ENCODE results near the gene TMEM38B.

The TMEM38B gene, protein sequence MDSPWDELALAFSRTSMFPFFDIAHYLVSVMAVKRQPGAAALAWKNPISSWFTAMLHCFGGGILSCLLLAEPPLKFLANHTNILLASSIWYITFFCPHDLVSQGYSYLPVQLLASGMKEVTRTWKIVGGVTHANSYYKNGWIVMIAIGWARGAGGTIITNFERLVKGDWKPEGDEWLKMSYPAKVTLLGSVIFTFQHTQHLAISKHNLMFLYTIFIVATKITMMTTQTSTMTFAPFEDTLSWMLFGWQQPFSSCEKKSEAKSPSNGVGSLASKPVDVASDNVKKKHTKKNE

DNA sequence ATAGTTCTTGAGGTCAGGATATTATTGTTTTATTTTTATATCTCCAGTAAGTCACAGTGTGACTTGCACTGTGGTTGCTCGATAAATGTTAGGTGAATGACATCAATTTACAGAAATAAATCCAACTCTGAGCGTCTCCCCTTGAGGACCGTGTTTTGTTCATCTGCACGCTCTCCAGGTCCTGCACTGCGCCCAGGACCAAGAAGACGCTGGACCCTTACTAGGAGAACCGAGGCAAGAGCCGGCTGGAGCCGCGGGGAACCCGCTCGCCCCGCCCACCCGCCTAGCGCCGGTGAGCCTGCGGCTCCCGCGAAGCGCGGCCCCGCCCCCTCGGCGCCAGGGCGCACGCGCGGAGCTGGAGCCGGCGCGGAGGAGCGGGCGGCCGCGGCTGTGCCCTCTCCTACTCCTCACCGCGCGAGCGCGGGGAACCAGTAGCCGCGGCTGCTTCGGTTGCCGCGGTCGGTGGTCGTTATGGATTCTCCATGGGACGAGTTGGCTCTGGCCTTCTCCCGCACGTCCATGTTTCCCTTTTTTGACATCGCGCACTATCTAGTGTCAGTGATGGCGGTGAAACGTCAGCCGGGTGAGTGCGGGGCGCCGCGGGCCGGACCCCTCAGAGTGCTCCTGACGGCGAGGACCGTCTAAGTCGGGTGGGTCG lies at the start of gene TMEM38B:
TMEM38B (plus strand) TSS at position 352 of the 658 bp plus-strand sequence; CDS start at position 472, 120 bp downstream.
- Mint-ChIP-seq H3K36me3 (peaks cover 3% of the 10 kb centered on the region in 2 donors), H3K27ac (peak within 1 kb of the TSS; percentile 91), H3K4me1 (peaks cover 16 to 28% of the 10 kb centered on the region in 2 donors), H3K4me3 (peak within 1 kb of the TSS; percentile 74 to 75), H3K9me3 (no peaks in the 10 kb centered on the region), H3K27me3 (peaks cover 0 to 11% of the 10 kb centered on the region in 2 donors)
- ATAC-seq (replicated peaks): peak; percentile 80 to 83
- DNase-seq: peak; percentile 72

DNA sequence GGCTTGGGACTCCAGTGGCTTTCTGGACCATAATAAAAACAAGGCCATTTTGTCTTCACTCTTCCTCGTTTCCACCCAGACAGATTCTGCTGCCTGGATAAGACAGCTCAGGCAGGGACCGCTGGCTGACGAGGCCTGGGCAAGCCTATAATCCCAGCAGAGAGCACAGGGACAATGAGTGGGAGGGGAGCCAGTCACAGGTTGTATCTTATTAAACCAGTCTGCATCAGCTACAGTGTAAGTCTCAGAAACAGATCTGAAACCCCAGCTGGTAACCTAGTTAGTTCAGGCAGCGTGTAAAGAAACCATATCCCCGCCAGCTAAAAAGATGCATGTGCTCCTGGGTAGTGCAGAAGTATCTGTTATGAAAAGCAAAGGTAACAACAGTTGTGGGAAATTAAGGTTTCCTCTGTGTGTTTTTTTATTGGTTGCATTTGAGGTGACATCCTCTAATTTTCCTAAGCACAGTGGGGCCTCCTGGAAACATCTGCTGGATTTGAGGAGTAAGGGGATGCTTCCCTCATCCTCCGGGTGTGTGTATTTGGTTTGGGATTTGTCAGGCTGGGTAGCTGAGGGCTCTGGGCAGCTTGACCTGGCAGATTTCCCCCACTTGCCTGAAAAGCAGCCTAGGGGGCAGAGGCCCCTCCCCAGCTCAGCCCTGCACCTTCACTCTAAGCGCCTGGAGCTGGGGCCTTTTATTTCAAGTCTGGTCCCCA lies 47.3 kb upstream of the TMEM38B start:
- H3K27me3 Mint-ChIP-seq: no peaks in the 10 kb centered on the region
- no peaks in the 10 kb centered on the region for H3K4me1 Mint-ChIP-seq

DNA sequence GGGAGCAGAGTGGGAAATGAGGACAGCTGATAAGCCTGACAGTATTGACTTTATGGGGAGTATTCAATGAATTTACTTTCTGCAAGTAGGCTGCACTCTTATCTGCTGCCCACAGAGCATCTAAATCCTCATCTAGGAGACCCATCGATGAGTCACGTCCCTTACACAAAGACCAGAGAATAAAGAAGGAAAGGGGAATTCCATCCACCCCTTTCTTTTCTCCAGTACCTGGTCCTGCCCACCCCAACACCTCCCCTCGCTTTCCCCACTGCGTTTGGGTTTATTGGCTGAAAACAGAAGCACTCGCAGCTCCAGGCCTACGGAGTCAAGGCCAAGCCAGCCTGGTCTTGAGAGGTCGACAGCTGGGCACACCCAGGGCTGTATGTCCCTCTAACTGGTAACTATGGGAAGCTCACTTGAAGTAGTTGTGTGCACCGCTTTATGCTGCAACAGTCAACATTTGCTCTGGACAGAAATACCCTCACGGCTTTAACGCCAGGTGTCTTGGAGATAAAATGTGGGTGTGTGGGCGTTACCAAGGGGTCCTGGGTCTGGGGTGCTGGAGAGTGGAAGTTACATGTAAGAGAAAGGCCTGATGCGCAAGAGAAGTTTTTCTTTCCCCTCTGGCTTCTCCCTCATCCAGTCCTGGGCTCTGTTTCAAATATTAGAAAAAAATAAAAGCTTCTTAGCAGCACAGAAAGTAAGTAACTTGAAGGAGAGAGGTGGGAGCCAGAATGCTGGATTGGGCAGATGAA lies 46.6 kb upstream of the TMEM38B start:
- DNase-seq: no peak
- Mint-ChIP-seq H3K36me3 (peaks cover 2 to 7% of the 10 kb centered on the region in 2 donors), H3K27ac (no peak overlapping the region), H3K4me1 (no peaks in the 10 kb centered on the region), H3K4me3 (no peak overlapping the region), H3K27me3 (no peaks in the 10 kb centered on the region), H3K9me3 (no peaks in the 10 kb centered on the region)
- no peak for ATAC-seq (replicated peaks)

More for the DNA sequence above, 47.3 kb upstream of the TMEM38B start:
- H3K9me3 Mint-ChIP-seq: no peaks in the 10 kb centered on the region
- ATAC-seq (replicated peaks): no peak
- no peak for DNase-seq
- no peak overlapping the region for H3K27ac Mint-ChIP-seq
- H3K4me3 Mint-ChIP-seq: no peak overlapping the region
- peaks cover 4 to 8% of the 10 kb centered on the region in 2 donors for H3K36me3 Mint-ChIP-seq

DNA sequence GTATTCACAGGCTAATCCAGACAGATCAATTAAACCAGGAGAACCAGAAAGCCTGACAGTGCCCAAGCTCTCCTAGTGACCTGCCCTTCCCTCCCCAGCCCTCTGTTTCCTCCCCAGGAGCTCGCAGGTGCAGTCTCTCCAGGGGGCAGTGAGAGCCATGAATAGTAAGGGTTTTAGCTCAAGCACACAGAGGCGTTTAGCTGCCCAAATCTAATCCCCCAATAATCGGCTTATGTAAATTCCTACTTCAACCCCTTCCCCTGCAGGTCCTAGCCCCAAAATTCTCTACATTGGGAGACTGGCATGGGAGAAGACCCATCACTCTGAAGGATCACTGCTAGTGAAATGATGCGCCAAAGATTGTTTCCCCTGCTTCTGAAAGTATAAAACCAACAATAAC lies 42.5 kb upstream of the TMEM38B start:
- H3K4me3 Mint-ChIP-seq: no peak overlapping the region
- H3K27ac Mint-ChIP-seq: no peak overlapping the region
- H3K27me3 Mint-ChIP-seq: peaks cover 6 to 9% of the 10 kb centered on the region in 2 donors
- H3K36me3 Mint-ChIP-seq: peaks cover 0 to 1% of the 10 kb centered on the region in 2 donors
- H3K4me1 Mint-ChIP-seq: peaks cover 6 to 7% of the 10 kb centered on the region in 2 donors
- ATAC-seq (replicated peaks) (no peak), DNase-seq (no peak)
- H3K9me3 Mint-ChIP-seq: no peaks in the 10 kb centered on the region

DNA sequence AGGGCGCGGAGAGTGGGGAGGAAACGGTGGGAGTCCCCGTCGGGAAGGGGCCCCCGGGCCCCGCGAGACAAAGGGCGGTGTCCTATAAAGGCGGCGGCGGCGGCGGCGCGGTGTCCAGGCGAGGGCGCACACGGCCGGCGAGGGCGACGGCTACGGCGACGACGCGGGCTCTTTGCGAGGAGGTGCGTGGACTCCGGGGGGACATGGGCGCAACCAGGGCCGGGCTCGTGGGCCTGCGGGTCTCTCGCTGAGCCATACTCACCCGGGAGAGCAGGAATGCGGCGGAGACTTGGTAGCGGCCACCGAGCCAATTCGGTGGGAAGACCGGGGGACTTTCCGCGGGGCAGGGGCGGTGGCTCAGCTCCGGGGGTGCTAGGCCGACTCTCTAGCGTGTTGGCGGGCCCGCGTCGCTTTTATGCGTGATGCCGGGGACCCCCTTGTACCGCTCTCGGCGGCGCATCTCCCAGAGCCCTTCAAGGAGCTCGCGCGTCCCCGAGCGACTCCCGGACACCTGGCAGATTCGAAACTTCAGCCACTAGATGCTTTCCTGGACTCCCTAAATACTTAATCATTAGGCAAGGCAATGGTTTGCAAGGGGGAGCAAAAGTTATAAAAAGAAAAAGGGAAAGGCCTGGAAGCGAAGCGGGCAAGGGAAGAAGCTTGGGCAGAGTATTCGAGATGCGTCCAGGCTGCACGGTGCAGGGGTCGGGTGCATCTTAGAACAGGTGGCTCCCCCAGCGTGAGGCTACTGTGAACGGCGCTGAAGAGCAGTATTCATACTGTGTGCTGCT lies 38.0 kb upstream of the TMEM38B start:
- ATAC-seq (replicated peaks) (peak; percentile 82 to 88), DNase-seq (peak; percentile 4)

DNA sequence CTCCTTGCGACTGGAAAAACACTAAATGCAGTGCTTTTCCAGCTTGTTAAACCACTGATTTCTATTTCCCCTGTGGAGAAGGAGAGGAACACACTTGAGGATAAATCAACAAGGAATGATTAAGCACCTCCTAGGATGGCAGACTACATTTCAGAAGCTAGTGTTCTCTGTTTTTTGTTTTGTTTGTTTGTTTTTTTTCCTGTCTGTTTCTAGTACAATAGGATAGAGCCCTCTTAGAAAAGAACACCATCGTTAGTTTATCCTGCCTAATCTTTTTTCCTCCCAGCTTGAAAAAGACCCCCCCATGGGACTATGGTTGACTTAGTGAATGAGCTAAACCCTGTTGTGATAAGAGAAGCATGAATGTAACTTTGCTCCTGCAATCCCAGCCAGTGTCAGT lies 36.0 kb upstream of the TMEM38B start:
- Mint-ChIP-seq H3K9me3 (no peaks in the 10 kb centered on the region), H3K27me3 (peaks cover 19 to 21% of the 10 kb centered on the region in 2 donors), H3K4me3 (no peak overlapping the region), H3K4me1 (peaks cover 26 to 34% of the 10 kb centered on the region in 2 donors), H3K27ac (peak overlapping the region; percentile 34), H3K36me3 (peaks cover 3% of the 10 kb centered on the region in 2 donors)
- ATAC-seq (replicated peaks) (no peak), DNase-seq (no peak)

More for the DNA sequence above, 38.0 kb upstream of the TMEM38B start:
- H3K36me3 Mint-ChIP-seq: peaks cover 3% of the 10 kb centered on the region in 2 donors
- H3K4me3 Mint-ChIP-seq: peak overlapping the region; percentile 86 to 91
- peaks cover 19 to 21% of the 10 kb centered on the region in 2 donors for H3K27me3 Mint-ChIP-seq
- peak overlapping the region; percentile 37 for H3K27ac Mint-ChIP-seq
- no peaks in the 10 kb centered on the region for H3K9me3 Mint-ChIP-seq
- H3K4me1 Mint-ChIP-seq: peaks cover 17 to 18% of the 10 kb centered on the region in 2 donors

DNA sequence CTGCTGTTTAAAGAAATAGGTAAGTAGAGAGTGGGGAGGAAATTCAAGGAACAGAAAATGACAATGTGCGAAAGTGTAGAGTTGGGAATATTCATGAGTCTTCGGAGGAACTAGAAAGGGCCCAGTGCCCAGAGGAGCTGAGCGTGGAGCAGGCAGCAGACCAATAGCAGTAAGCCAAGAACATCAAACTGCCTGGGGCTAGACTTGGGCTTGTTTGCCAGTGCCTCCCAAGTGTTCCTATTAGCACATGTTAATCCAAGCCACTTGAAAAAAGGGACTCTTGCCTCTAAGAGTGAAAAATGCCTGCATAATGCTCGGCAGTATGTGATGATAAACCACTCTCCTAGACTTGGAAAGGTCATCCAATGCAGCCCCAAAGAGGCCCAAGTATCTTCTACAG lies 33.3 kb upstream of the TMEM38B start:
- Mint-ChIP-seq H3K27me3 (peaks cover 17 to 19% of the 10 kb centered on the region in 2 donors), H3K4me1 (peaks cover 25 to 34% of the 10 kb centered on the region in 2 donors), H3K9me3 (no peaks in the 10 kb centered on the region), H3K27ac (no peak overlapping the region), H3K36me3 (peaks cover 3% of the 10 kb centered on the region in 2 donors), H3K4me3 (no peak overlapping the region)
- DNase-seq: no peak
- ATAC-seq (replicated peaks): no peak

DNA sequence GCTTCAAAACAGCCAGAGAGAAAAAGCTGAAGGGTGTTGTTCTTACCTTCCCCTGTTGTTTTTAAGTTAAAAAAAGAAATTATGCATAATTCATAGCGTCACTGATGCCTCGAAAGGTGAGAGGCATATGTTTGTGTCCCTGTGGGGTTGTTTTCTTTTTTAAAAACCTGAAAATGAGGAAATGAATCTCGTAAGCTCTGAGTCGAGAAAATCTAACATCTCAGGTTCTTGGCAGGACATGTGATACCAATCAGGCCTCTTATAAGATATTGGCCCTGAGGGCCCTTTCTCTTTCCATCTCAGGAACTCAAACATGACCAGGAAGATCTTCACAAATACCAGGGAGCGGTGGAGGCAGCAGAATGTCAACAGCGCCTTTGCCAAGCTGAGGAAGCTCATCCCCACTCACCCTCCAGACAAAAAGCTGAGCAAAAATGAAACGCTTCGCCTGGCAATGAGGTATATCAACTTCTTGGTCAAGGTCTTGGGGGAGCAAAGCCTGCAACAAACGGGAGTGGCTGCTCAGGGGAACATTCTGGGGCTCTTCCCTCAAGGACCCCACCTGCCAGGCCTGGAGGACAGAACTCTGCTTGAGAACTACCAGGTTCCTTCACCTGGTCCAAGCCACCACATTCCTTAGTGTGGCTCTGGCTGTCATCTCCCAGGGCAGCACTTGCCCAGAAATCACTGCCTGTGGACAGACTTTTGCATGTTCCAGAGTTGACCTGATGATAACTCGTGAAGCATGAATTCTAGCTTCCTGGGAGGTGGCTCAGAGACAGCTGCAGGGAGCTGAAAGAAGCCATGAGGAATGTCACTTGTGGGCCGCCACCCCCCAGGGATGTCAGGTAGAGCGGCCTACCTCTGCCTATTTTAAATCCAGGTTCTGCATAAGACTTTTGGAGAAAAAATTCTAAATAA lies 31.9 kb upstream of the TMEM38B start, which contains the start of gene TAL2:
TAL2 (plus strand) TSS at position 274 of the 921 bp plus-strand sequence; CDS start at position 314, 40 bp downstream.
- DNase-seq (peak; percentile 9), ATAC-seq (replicated peaks) (peak; percentile 94 to 96)
- H3K27me3 Mint-ChIP-seq: peaks cover 7 to 9% of the 10 kb centered on the region in 2 donors
- H3K36me3 Mint-ChIP-seq: peaks cover 3% of the 10 kb centered on the region in 2 donors
- peaks cover 20 to 24% of the 10 kb centered on the region in 2 donors for H3K4me1 Mint-ChIP-seq
- peak within 1 kb of the TSS; percentile 7 to 57 for H3K4me3 Mint-ChIP-seq
- H3K9me3 Mint-ChIP-seq: no peaks in the 10 kb centered on the region
- peak within 1 kb of the TSS; percentile 88 for H3K27ac Mint-ChIP-seq

DNA sequence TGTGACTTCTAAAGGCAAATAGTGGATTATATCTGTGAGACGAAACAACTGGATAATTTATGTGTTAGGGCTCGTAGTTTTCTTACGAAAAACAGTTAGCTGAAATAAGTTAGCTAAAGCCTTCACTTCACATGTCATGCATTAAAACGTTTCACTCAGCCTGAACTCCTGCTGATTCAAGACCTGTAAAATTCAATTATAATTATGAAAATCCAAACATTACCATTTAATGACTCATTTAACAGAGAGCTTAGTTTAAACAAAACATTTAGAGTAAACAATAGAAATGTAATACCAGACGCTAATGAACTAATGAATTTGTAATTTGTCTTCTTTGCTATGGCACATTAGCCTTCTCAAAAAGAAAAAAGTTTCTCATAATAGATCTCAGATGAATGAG lies 30.4 kb upstream of the TMEM38B start:
- no peak for ATAC-seq (replicated peaks)
- H3K9me3 Mint-ChIP-seq: no peaks in the 10 kb centered on the region
- peaks cover 20 to 24% of the 10 kb centered on the region in 2 donors for H3K4me1 Mint-ChIP-seq
- peaks cover 3% of the 10 kb centered on the region in 2 donors for H3K36me3 Mint-ChIP-seq
- H3K4me3 Mint-ChIP-seq: no peak overlapping the region
- DNase-seq: no peak
- peaks cover 0 to 3% of the 10 kb centered on the region in 2 donors for H3K27me3 Mint-ChIP-seq
- no peak overlapping the region for H3K27ac Mint-ChIP-seq

DNA sequence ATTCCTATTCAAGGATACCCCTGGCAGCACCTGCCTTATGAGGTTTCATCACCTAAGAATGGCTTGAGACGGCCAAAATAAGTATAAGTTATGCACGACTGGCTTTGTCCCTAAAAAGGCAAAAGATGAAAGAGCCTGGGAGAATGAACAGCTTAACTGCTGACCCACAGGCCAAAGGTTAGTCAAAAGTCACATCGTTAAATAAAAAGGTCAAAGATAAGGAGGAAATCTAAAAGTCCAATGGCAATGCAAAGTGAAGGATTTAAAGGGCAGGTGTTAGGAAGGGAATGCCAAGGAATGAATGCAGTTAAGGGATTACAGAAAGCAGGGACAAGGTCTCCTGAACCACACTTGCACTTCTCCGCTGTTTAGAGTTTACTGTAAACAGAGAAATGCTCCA lies 26.5 kb upstream of the TMEM38B start:
- ATAC-seq (replicated peaks) (no peak), DNase-seq (no peak)
- Mint-ChIP-seq H3K4me1 (peaks cover 6 to 7% of the 10 kb centered on the region in 2 donors), H3K36me3 (peaks cover 5 to 7% of the 10 kb centered on the region in 2 donors), H3K4me3 (no peak overlapping the region), H3K27me3 (peaks cover 5 to 6% of the 10 kb centered on the region in 2 donors), H3K9me3 (peaks cover 4 to 5% of the 10 kb centered on the region in 2 donors), H3K27ac (no peak overlapping the region)

DNA sequence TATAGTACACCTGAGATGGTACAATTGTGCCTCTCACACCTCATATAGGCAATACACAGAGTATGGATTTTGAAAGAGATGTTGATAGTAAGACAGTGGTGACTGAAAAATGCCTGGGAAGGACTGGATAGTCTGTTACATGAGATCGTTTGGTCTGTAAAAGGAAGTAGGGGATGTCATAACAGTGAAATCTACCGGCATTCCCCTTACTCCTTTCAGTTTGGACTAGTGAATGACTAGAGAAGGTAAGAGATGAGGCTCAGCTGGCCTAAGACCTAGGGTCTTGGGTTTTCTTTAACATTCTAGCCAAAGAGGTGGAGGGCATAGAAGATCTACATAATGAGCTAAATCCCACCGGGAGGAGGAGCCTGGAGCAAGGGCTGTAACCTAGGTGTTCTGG lies 24.0 kb upstream of the TMEM38B start:
- Mint-ChIP-seq H3K27ac (no peak overlapping the region), H3K4me1 (peaks cover 14 to 17% of the 10 kb centered on the region in 2 donors), H3K9me3 (peaks cover 8% of the 10 kb centered on the region in 2 donors), H3K27me3 (peaks cover 5 to 6% of the 10 kb centered on the region in 2 donors), H3K36me3 (peaks cover 9 to 12% of the 10 kb centered on the region in 2 donors), H3K4me3 (no peak overlapping the region)
- DNase-seq: no peak
- peak in 1 of 2 donors; percentile 4 for ATAC-seq (replicated peaks)

DNA sequence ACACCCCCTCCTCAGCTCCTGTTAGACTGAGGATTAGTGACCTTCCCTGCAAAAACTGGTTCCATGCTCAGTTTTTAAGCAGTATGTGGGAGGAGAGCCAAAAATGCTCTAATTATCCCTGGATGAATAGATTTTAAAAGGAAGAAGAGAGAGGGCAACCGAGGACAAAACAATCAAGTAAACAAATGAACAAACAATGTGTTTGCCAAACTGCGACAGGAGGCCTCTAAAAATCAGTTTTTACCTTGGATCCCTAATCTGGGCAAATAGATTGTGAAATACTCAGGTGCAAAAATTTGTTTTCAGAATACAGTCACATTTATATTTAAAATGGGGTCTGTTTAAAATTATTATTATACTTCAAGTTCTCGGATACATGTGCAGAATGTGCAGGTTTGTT lies 23.6 kb upstream of the TMEM38B start:
- Mint-ChIP-seq H3K27ac (no peak overlapping the region), H3K36me3 (peaks cover 9 to 12% of the 10 kb centered on the region in 2 donors), H3K4me1 (peaks cover 13 to 17% of the 10 kb centered on the region in 2 donors), H3K9me3 (peaks cover 8% of the 10 kb centered on the region in 2 donors), H3K4me3 (no peak overlapping the region), H3K27me3 (peaks cover 5 to 6% of the 10 kb centered on the region in 2 donors)
- no peak for DNase-seq
- ATAC-seq (replicated peaks): no peak
